ENCODE results near the gene CACNA1A. TPM values are rescaled to one million over a fixed set of nuclear protein-coding genes. Genes with fewer than 3 reads are reported as not detected.

Gene CACNA1A
- total and polyA plus RNA-seq, 8 donors = 0.58 to 12.5 (median 3.8) TPM; not detected in 1

DNA sequence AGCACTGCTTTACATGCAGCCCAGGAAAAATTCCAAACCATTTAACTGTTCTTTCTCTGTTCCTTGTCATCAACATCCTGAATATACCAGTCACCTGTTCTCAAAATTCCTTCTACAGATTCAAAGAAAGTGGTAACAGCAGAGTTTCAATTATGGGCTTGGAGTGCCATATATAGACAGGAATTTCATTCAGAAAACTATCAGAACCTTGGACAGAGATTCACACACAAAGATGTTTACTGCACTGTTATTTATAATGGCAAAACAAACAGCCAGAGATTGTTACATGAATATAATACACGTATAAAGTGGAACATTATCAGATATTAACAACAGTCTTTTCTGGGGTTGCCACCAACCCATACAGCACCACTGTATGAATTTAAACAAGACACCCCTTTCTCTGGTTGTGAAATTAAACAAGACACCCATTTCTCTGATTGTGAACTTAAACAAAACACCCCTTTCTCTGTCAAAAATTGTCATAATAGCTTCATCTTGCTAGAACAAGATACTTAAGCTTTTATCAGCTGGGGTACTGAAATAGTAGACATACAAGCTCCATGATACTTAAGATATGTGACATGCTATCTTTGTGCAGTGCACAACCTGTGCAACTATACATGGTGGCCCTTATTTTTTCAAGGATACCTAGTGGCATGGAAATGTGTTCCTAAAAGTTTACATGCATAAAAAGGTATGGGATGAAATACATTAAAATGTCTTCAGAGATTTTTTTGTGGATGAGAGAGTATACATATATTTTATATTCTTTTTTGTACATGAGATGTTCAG is 12.6 kb downstream of the CACNA1A start:
- H3K27me3 ChIP-seq = peaks cover 0 to 23% (median 0%) of the 10 kb centered on the region in 3 donors
- no peaks in the 10 kb centered on the region for H3K4me1 ChIP-seq
- DNase-seq = no peak
- no peaks in the 10 kb centered on the region for H3K9me3 ChIP-seq
- intact Hi-C loops (cut with DNase I; ENCODE audit: low total_unique reads) = no loop called here
- 50 to 72% (median 64%) methylated on average over 1 of the region's 1 CpG for WGBS, 5 donors
- H3K27ac ChIP-seq = no peak overlapping the region
- no peak overlapping the region for H3K4me3 ChIP-seq
- no peaks in the 10 kb centered on the region for H3K36me3 ChIP-seq
- TF ChIP-seq POLR2AphosphoS5 (IDR thresholded peaks at IDR 0.05) = no peak

GRCh38 chr19:13492128-13492527 is 14.2 kb downstream of the CACNA1A start:
- Histone ChIP-seq H3K9me3 (no peaks in the 10 kb centered on the region), H3K4me3 (no peak overlapping the region), H3K27me3 (peaks cover 0 to 32% (median 2%) of the 10 kb centered on the region in 3 donors), H3K4me1 (no peaks in the 10 kb centered on the region), H3K27ac (no peak overlapping the region), H3K36me3 (no peaks in the 10 kb centered on the region)
- WGBS, 5 donors = 22 to 32% (median 24%) methylated on average over 3 of the region's 3 CpGs
- DNase-seq = no peak
- intact Hi-C loops (cut with DNase I; ENCODE audit: low total_unique reads) = no loop called here
- TF ChIP-seq, protein P1, sequence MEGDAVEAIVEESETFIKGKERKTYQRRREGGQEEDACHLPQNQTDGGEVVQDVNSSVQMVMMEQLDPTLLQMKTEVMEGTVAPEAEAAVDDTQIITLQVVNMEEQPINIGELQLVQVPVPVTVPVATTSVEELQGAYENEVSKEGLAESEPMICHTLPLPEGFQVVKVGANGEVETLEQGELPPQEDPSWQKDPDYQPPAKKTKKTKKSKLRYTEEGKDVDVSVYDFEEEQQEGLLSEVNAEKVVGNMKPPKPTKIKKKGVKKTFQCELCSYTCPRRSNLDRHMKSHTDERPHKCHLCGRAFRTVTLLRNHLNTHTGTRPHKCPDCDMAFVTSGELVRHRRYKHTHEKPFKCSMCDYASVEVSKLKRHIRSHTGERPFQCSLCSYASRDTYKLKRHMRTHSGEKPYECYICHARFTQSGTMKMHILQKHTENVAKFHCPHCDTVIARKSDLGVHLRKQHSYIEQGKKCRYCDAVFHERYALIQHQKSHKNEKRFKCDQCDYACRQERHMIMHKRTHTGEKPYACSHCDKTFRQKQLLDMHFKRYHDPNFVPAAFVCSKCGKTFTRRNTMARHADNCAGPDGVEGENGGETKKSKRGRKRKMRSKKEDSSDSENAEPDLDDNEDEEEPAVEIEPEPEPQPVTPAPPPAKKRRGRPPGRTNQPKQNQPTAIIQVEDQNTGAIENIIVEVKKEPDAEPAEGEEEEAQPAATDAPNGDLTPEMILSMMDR (IDR thresholded peaks at IDR 0.05) = no peak
- TF ChIP-seq POLR2AphosphoS5 (IDR thresholded peaks at IDR 0.05) = no peak
- TF ChIP-seq POLR2A (IDR thresholded peaks at IDR 0.05) = no peak
- no peak for TF ChIP-seq EP300 (IDR thresholded peaks at IDR 0.05)

DNA sequence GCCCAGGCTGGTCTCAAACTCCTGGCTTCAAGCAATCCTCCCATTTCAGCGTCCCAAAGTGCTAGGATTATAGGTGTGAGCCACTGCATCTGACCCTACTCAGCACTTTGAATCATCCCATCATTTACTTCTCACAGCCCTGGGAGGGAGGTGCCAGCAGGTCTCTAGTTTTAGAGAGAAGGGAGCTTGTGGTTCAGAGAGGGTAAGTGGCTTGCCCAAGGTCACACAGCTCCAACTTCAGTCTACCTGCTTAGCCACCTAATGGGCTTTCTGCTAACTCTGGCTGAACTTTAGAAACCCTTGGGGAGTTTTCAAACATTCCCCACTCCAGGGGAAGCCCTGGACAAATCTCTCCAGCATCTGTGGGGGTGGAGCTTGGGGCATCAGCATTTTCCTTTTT is 18.3 kb downstream of the CACNA1A start:
- H3K4me1 ChIP-seq = no peaks in the 10 kb centered on the region
- no peaks in the 10 kb centered on the region for H3K36me3 ChIP-seq
- H3K9me3 ChIP-seq = peaks cover 0 to 7% (median 5%) of the 10 kb centered on the region in 4 donors
- no peak overlapping the region for H3K27ac ChIP-seq
- H3K27me3 ChIP-seq = peaks cover 0 to 53% (median 5%) of the 10 kb centered on the region in 3 donors
- TF ChIP-seq, protein P1 (IDR thresholded peaks at IDR 0.05) = no peak
- no peak for DNase-seq
- 71 to 85% (median 77%) methylated on average over 1 of the region's 1 CpG for WGBS, 5 donors
- intact Hi-C loops (cut with DNase I; ENCODE audit: low total_unique reads) = no loop called here
- no peak overlapping the region for H3K4me3 ChIP-seq

DNA sequence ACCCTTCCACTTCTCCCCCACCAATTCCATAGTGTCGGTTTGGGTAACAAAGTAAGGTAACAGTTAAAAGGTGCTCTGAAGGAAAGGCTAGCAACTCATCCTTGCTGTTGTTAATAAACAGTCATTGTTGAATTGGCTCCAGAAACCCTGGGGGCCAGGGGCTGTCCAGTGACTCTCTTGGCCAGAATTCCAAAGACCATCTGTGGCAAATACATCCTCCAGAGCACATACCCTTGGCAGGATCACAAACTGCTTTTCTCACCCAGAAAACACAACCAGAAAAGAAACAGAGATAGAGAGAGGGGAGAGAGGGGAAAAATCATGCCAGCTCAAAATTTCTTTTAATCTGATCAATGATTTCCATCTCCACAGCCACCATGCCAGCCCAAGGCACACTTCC is 22.1 kb downstream of the CACNA1A start:
- 91 to 97% (median 95%) methylated on average over 1 of the region's 1 CpG for WGBS, 5 donors
- Histone ChIP-seq H3K9me3 (peaks cover 0 to 9% (median 7%) of the 10 kb centered on the region in 4 donors), H3K4me1 (no peaks in the 10 kb centered on the region), H3K4me3 (no peak overlapping the region), H3K27ac (no peak overlapping the region), H3K36me3 (no peaks in the 10 kb centered on the region), H3K27me3 (peaks cover 0 to 37% (median 11%) of the 10 kb centered on the region in 3 donors)
- no peak for DNase-seq
- TF ChIP-seq POLR2A (IDR thresholded peaks at IDR 0.05) (no peak), EP300 (IDR thresholded peaks at IDR 0.05) (no peak), POLR2AphosphoS5 (IDR thresholded peaks at IDR 0.05) (no peak)
- TF ChIP-seq, protein P1 (IDR thresholded peaks at IDR 0.05) = no peak
- intact Hi-C loops (cut with DNase I; ENCODE audit: low total_unique reads) = no loop called here

DNA sequence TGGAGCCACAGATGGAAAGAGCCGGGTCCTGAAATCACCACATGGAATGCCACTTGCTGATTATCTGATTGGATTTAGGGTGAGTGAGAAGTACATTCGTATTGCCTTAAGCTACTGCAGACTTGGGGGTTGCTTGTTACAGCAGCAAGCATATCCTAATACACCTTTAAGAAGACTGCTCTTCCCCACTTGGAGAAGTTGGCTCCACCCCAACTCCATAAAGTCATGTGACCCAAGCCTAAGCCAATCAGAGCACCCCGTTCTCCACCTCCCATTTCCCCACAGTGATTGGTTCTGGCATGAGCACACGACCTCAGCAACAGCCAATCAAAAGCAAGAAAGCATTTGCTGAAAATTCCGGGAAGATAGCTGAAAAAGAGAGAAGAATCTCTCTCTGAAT is 23.1 kb downstream of the CACNA1A start:
- H3K4me3 ChIP-seq = no peak overlapping the region
- no peak for TF ChIP-seq POLR2A (IDR thresholded peaks at IDR 0.05)
- TF ChIP-seq POLR2AphosphoS5 (IDR thresholded peaks at IDR 0.05) = no peak
- no peak for TF ChIP-seq EP300 (IDR thresholded peaks at IDR 0.05)
- TF ChIP-seq, protein P1 (IDR thresholded peaks at IDR 0.05) = no peak
- H3K27me3 ChIP-seq = peaks cover 0 to 35% (median 11%) of the 10 kb centered on the region in 3 donors
- no peak for DNase-seq
- no peaks in the 10 kb centered on the region for H3K4me1 ChIP-seq
- WGBS, 5 donors = 73 to 86% (median 77%) methylated on average over 4 to 5 of the region's 5 CpGs
- H3K9me3 ChIP-seq = peaks cover 0 to 9% (median 7%) of the 10 kb centered on the region in 4 donors
- intact Hi-C loops (cut with DNase I; ENCODE audit: low total_unique reads) = no loop called here
- H3K36me3 ChIP-seq = no peaks in the 10 kb centered on the region
- no peak overlapping the region for H3K27ac ChIP-seq
